ENCODE results near the gene P3H1. TPM values are rescaled to one million over a fixed set of nuclear protein-coding genes. Genes with fewer than 3 reads are reported as not detected.

P3H1 gene
- total RNA-seq, 4 donors from 2014 or later: 3.0 to 7.0 (median 5.6) TPM

- Histone ChIP-seq H3K4me3 (no peak overlapping the region), H3K36me3 (peaks cover 0 to 50% of the 10 kb centered on the region in 2 donors), H3K27ac (no peak overlapping the region), H3K9me3 (no peaks in the 10 kb centered on the region), H3K27me3 (no peaks in the 10 kb centered on the region), H3K4me1 (no peaks in the 10 kb centered on the region)
- DNase-seq (no peak), ATAC-seq (no peak)
- no peak for TF ChIP-seq POLR2A (IDR thresholded peaks at IDR 0.05)
- TF ChIP-seq, protein P1, sequence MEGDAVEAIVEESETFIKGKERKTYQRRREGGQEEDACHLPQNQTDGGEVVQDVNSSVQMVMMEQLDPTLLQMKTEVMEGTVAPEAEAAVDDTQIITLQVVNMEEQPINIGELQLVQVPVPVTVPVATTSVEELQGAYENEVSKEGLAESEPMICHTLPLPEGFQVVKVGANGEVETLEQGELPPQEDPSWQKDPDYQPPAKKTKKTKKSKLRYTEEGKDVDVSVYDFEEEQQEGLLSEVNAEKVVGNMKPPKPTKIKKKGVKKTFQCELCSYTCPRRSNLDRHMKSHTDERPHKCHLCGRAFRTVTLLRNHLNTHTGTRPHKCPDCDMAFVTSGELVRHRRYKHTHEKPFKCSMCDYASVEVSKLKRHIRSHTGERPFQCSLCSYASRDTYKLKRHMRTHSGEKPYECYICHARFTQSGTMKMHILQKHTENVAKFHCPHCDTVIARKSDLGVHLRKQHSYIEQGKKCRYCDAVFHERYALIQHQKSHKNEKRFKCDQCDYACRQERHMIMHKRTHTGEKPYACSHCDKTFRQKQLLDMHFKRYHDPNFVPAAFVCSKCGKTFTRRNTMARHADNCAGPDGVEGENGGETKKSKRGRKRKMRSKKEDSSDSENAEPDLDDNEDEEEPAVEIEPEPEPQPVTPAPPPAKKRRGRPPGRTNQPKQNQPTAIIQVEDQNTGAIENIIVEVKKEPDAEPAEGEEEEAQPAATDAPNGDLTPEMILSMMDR (IDR thresholded peaks at IDR 0.05 in 4 of 5, conservative IDR thresholded peaks at IDR 0.05 in 1 of 5): peak in 3 of 5 experiments; percentile 42 to 65 (median 57)
- in situ Hi-C loops (cut with MboI; ENCODE audit: low sequenced_read_pairs in 4 of 4): loop anchor here in 3 of 4 donors (10.0 to 25.0 kb wide), 4 partner anchors 162 to 610 kb away; no protein-coding TSS in a partner anchor
- intact Hi-C loops (cut with DNase I; ENCODE audit: low total_unique reads): loop anchor here (10.0 kb wide), 1 partner anchor 602 kb away; no protein-coding TSS in a partner anchor
These were observed 19.7 kb downstream of the P3H1 start for GRCh38 chr1:42747125-42747524.

GRCh38 chr1:42746436-42747105 lies 20.3 kb downstream of the P3H1 start:
- peaks cover 0 to 45% of the 10 kb centered on the region in 2 donors for H3K36me3 ChIP-seq
- no peak for TF ChIP-seq POLR2A (IDR thresholded peaks at IDR 0.05)
- TF ChIP-seq, protein P1 (IDR thresholded peaks at IDR 0.05 in 4 of 5, conservative IDR thresholded peaks at IDR 0.05 in 1 of 5): no peak
- no peaks in the 10 kb centered on the region for H3K9me3 ChIP-seq
- no peaks in the 10 kb centered on the region for H3K27me3 ChIP-seq
- H3K4me3 ChIP-seq: no peak overlapping the region
- H3K4me1 ChIP-seq: no peaks in the 10 kb centered on the region
- intact Hi-C loops (cut with DNase I; ENCODE audit: low total_unique reads): loop anchor here (10.0 kb wide), 1 partner anchor 602 kb away; no protein-coding TSS in a partner anchor
- ATAC-seq: no peak
- in situ Hi-C loops (cut with MboI; ENCODE audit: low sequenced_read_pairs in 4 of 4): loop anchor here in 3 of 4 donors (10.0 to 25.0 kb wide), 4 partner anchors 162 to 609 kb away; no protein-coding TSS in a partner anchor
- no peak overlapping the region for H3K27ac ChIP-seq
- no peak for DNase-seq

DNA sequence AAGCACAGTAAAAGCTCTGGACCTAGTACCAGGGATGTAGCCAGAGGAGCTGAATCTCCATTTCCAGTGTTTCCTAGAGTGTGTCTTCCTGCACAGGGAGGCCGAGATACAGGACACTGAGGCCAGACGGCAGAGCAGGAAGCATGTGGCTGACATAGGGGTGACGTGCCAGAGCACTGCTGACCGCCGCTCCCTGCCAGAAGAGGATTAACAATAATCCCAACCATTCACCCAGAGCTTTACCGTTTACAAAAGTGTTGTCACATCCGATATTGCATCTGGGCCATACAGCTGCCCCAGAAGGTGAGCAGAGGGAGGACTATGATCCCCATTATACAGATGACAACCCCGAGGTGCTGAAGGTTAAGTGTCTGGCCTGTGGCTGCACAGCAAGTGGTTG lies 21.0 kb downstream of the P3H1 start:
- no peak overlapping the region for H3K27ac ChIP-seq
- peaks cover 0 to 44% of the 10 kb centered on the region in 2 donors for H3K36me3 ChIP-seq
- no peaks in the 10 kb centered on the region for H3K9me3 ChIP-seq
- H3K4me3 ChIP-seq: no peak overlapping the region
- no peaks in the 10 kb centered on the region for H3K4me1 ChIP-seq
- in situ Hi-C loops (cut with MboI; ENCODE audit: low sequenced_read_pairs in 4 of 4): loop anchor here in 3 of 4 donors (10.0 to 25.0 kb wide), 4 partner anchors 161 to 609 kb away; no protein-coding TSS in a partner anchor
- TF ChIP-seq, protein P1 (IDR thresholded peaks at IDR 0.05 in 4 of 5, conservative IDR thresholded peaks at IDR 0.05 in 1 of 5): no peak
- no peak for TF ChIP-seq POLR2A (IDR thresholded peaks at IDR 0.05)
- no peaks in the 10 kb centered on the region for H3K27me3 ChIP-seq
- ATAC-seq (no peak), DNase-seq (no peak)
- intact Hi-C loops (cut with DNase I; ENCODE audit: low total_unique reads): loop anchor here (10.0 kb wide), 1 partner anchor 601 kb away; no protein-coding TSS in a partner anchor

GRCh38 chr1:42744148-42744413 lies 22.7 kb downstream of the P3H1 start:
- Histone ChIP-seq H3K9me3 (no peaks in the 10 kb centered on the region), H3K27me3 (no peaks in the 10 kb centered on the region), H3K4me1 (no peaks in the 10 kb centered on the region), H3K4me3 (no peak overlapping the region), H3K36me3 (peaks cover 0 to 32% of the 10 kb centered on the region in 2 donors), H3K27ac (no peak overlapping the region)
- intact Hi-C loops (cut with DNase I; ENCODE audit: low total_unique reads) (loop anchor here (10.0 kb wide), 1 partner anchor 599 kb away; no protein-coding TSS in a partner anchor), in situ Hi-C loops (cut with MboI; ENCODE audit: low sequenced_read_pairs in 4 of 4) (loop anchor here in 3 of 4 donors (10.0 to 25.0 kb wide), 4 partner anchors 159 to 607 kb away; no protein-coding TSS in a partner anchor)
- ATAC-seq: no peak
- TF ChIP-seq, protein P1 (IDR thresholded peaks at IDR 0.05 in 4 of 5, conservative IDR thresholded peaks at IDR 0.05 in 1 of 5): no peak
- no peak for TF ChIP-seq POLR2A (IDR thresholded peaks at IDR 0.05)
- DNase-seq: no peak

All from gastrocnemius medialis (tissue), 4 donors.